Spinal cord (tissue), 10 donors: ENCODE data around the gene TRAPPC4. TPM values are rescaled to one million over a fixed set of nuclear protein-coding genes. Genes with fewer than 3 reads are reported as not detected.
"Not testable (repeated sequence)": the region's sequence is repeated elsewhere in the genome, so short reads cannot be mapped to it uniquely, and the experiment has no call there.

Experiments
- DNase-seq, 6 donors: peaks; one replicate each; pipeline versions ENCODE4 v3.0.0 to v3.0.0-alpha.2; 2013 to 2015; ENCODE audit warnings: low spot score in 6 of 6, low read depth in 4 of 6
- H3K27ac ChIP-seq: one replicate; pipeline ENCODE4 v1.5.1; 2013; ENCODE audit warnings: low read depth, low read length, control low read depth
- H3K27me3 ChIP-seq: one replicate; pipeline ENCODE4 v1.6.1; 2013; ENCODE audit warnings: low read length; ENCODE audit not compliant: control insufficient read depth, insufficient read depth
- H3K36me3 ChIP-seq: one replicate; pipeline ENCODE4 v1.6.1; 2013; ENCODE audit warnings: low read length; ENCODE audit not compliant: control insufficient read depth, insufficient read depth
- H3K4me1 ChIP-seq: one replicate; pipeline ENCODE4 v1.6.1; 2013; ENCODE audit warnings: low read length; ENCODE audit not compliant: control insufficient read depth, insufficient read depth
- H3K4me3 ChIP-seq: one replicate; pipeline ENCODE4 v1.5.1; 2013; ENCODE audit warnings: low read depth, low read length, control low read depth
- H3K9me3 ChIP-seq: one replicate; pipeline ENCODE4 v1.6.1; 2013; ENCODE audit warnings: low read length; ENCODE audit not compliant: control insufficient read depth, insufficient read depth
- WGBS: methylation state at CpG from one replicate; pipeline ENCODE4 v1.1.5; 2013; ENCODE audit warnings: missing lambda C conversion rate; ENCODE audit not compliant: insufficient coverage; 5-methylcytosine and 5-hydroxymethylcytosine counted together
- long read RNA-seq, 4 donors: transcript quantifications; one replicate each; lab custom pipeline, GENCODE V29; 2026
- polyA plus RNA-seq, 2 donors: library from polyadenylated mRNA; unstranded; fragments of 120-200 nt; gene quantifications; one replicate each; pipeline ENCODE4 v1.2.1, GENCODE V29; 2013; ENCODE audit not compliant: insufficient read length in 2 of 2
- total RNA-seq, 2 donors: library from RNA; depleted of rRNA in 1 of 2; stranded (reverse); fragments of 120-200 nt in 1 of 2; fragments of >200 nt in 1 of 2; gene quantifications; one replicate each; pipeline versions ENCODE4 v1.2.3 to v1.2.4, GENCODE V29; 2013 to 2014
- donor health status: healthy.

TRAPPC4 gene
- total RNA-seq, result 10 to 100 TPM; 61.3 to 97.4 TPM
- 100 to 1,000 TPM; 108 to 145 TPM for polyA plus RNA-seq
- long read RNA-seq, donor 1, transcript TRAPPC4-208 (2 exons, 569 nt), result minor isoform, 6 of 106 reads
- long read RNA-seq, donor 1, transcript TRAPPC4-210 (4 exons, 1,135 nt), result minor isoform, 9 of 106 reads
- long read RNA-seq, donor 1, transcript TRAPPC4-204 (2 exons, 1,924 nt), result minor isoform, 6 of 106 reads
- long read RNA-seq, donor 1, transcript TRAPPC4-214 (5 exons, 1,759 nt), result major isoform, 73 of 106 reads
- long read RNA-seq, donor 1, partial matches to known transcripts, result 0 of 106 reads
- long read RNA-seq, donor 1, other reads (novel, unspliced or antisense), result 0 of 106 reads
- long read RNA-seq, donor 2, transcript TRAPPC4-214 (5 exons, 1,759 nt), result major isoform, 22 of 28 reads
- long read RNA-seq, donor 2, partial matches to known transcripts, result 0 of 28 reads
- long read RNA-seq, donor 2, other reads (novel, unspliced or antisense), result 0 of 28 reads
- long read RNA-seq, donor 3, transcript TRAPPC4-214 (5 exons, 1,759 nt), result major isoform, 21 of 31 reads
- long read RNA-seq, donor 3, partial matches to known transcripts, result 5 of 31 reads
- long read RNA-seq, donor 3, other reads (novel, unspliced or antisense), result 0 of 31 reads
- long read RNA-seq, donor 4, transcript TRAPPC4-214 (5 exons, 1,759 nt), result major isoform, 38 of 64 reads
- long read RNA-seq, donor 4, transcript TRAPPC4-210 (4 exons, 1,135 nt), result minor isoform, 8 of 64 reads
- long read RNA-seq, donor 4, partial matches to known transcripts, result 11 of 64 reads
- long read RNA-seq, donor 4, other reads (novel, unspliced or antisense), result 0 of 64 reads

GRCh38 chr11:119018074-119018938 is at the start of gene TRAPPC4, which contains the start of gene RPS25:
Gene TRAPPC4 (plus strand): TSS chr11:119018766. CDS start chr11:119018796, 30 bp downstream.
Gene RPS25 (minus strand): TSS chr11:119018343. CDS start chr11:119018284, 59 bp downstream.
- Histone ChIP-seq H3K9me3 (no peaks in the 10 kb centered on the region), H3K4me3 (peak within 1 kb of the TSS; percentile 96), H3K4me1 (peaks cover 26% of the 10 kb centered on the region), H3K27ac (peak within 1 kb of the TSS; percentile 98), H3K27me3 (no peaks in the 10 kb centered on the region), H3K36me3 (peaks cover 51% of the 10 kb centered on the region)
- under 1% methylated on average over 63 of the region's 63 CpGs for WGBS
- peak; percentile 93 to 99 (median 97) for DNase-seq

GRCh38 chr11:118969508-118969907 is 49.1 kb upstream of the TRAPPC4 start:
- not testable (repeated sequence) for H3K9me3 ChIP-seq, H3K27me3 ChIP-seq, H3K4me1 ChIP-seq, DNase-seq, H3K36me3 ChIP-seq, H3K4me3 ChIP-seq, H3K27ac ChIP-seq
- no CpG with 5 or more reads among the region's 2 CpGs for WGBS

GRCh38 chr11:118971646-118972045 is 46.9 kb upstream of the TRAPPC4 start, which contains the start of gene FOXR1:
Gene FOXR1 (plus strand): TSS chr11:118971761. CDS start chr11:118971932, 171 bp downstream.
- Histone ChIP-seq H3K27me3 (peaks cover 7% of the 10 kb centered on the region), H3K4me3 (no peak within 1 kb of the TSS), H3K9me3 (no peaks in the 10 kb centered on the region), H3K4me1 (no peaks in the 10 kb centered on the region), H3K36me3 (no peaks in the 10 kb centered on the region), H3K27ac (no peak within 1 kb of the TSS)
- WGBS, result 28% methylated on average over 26 of the region's 33 CpGs
- no peak for DNase-seq

GRCh38 chr11:118973985-118974384 is 44.6 kb upstream of the TRAPPC4 start:
- Histone ChIP-seq H3K4me3 (no peak overlapping the region), H3K36me3 (no peaks in the 10 kb centered on the region), H3K4me1 (peaks cover 3% of the 10 kb centered on the region), H3K9me3 (no peaks in the 10 kb centered on the region), H3K27me3 (peaks cover 7% of the 10 kb centered on the region), H3K27ac (no peak overlapping the region)
- 100% methylated on average over 2 of the region's 2 CpGs for WGBS
- no peak for DNase-seq

- Histone ChIP-seq H3K4me1 (peaks cover 17% of the 10 kb centered on the region), H3K9me3 (no peaks in the 10 kb centered on the region), H3K36me3 (no peaks in the 10 kb centered on the region), H3K27me3 (peaks cover 6% of the 10 kb centered on the region), H3K27ac (no peak overlapping the region), H3K4me3 (no peak overlapping the region)
- no peak for DNase-seq
- WGBS, result 85% methylated on average over 8 of the region's 15 CpGs
Measured at GRCh38 chr11:118975771-118976709, 42.5 kb upstream of the TRAPPC4 start.

GRCh38 chr11:118979434-118979833 is 39.1 kb upstream of the TRAPPC4 start:
- Histone ChIP-seq H3K27me3 (peaks cover 2% of the 10 kb centered on the region), H3K9me3 (no peaks in the 10 kb centered on the region), H3K4me1 (peaks cover 17% of the 10 kb centered on the region), H3K36me3 (no peaks in the 10 kb centered on the region), H3K4me3 (no peak overlapping the region), H3K27ac (no peak overlapping the region)
- DNase-seq, result peak in 1 of 6 donors; percentile 3
- 9% methylated on average over 9 of the region's 9 CpGs for WGBS

GRCh38 chr11:118980191-118980881 is 38.2 kb upstream of the TRAPPC4 start:
- Histone ChIP-seq H3K27ac (no peak overlapping the region), H3K27me3 (peaks cover 2% of the 10 kb centered on the region), H3K4me1 (peaks cover 17% of the 10 kb centered on the region), H3K4me3 (no peak overlapping the region), H3K9me3 (no peaks in the 10 kb centered on the region), H3K36me3 (no peaks in the 10 kb centered on the region)
- 19% methylated on average over 20 of the region's 21 CpGs for WGBS
- DNase-seq, result no peak

GRCh38 chr11:118984337-118984736 is 34.2 kb upstream of the TRAPPC4 start:
- not testable (repeated sequence) for H3K4me3 ChIP-seq, DNase-seq, H3K27ac ChIP-seq, H3K9me3 ChIP-seq, H3K27me3 ChIP-seq, H3K36me3 ChIP-seq
- WGBS, result 76% methylated on average over 7 of the region's 8 CpGs
- H3K4me1 ChIP-seq, result peaks cover 12% of the 10 kb centered on the region
